ENCODE data around the gene GPR139.
A peak's percentile ranks its signal among the peaks of the same experiment; 100 is the strongest.

The GPR139 gene

GRCh38 chr16:20073203-20074098, at the start of gene GPR139:
Gene GPR139, minus strand, starts transcription at chr16:20073890. Its CDS starts 274 bp downstream, at chr16:20073616.
- peak in 5 of 51 donors; percentile 5 to 38 (median 14) for DNase-seq

GRCh38 chr16:20122011-20122410, 48.3 kb upstream of the GPR139 start:
- DNase-seq = no peak

- peak in 14 of 51 donors; percentile 0 to 50 (median 14) for DNase-seq
Measured at GRCh38 chr16:20114356-20114755, 40.7 kb upstream of the GPR139 start.

GRCh38 chr16:20111143-20111542, 37.5 kb upstream of the GPR139 start:
- no peak for DNase-seq

GRCh38 chr16:20107083-20107482, 33.4 kb upstream of the GPR139 start:
- no peak for DNase-seq

- no peak for DNase-seq
Measured at GRCh38 chr16:20104563-20105183, 31.0 kb upstream of the GPR139 start.

- DNase-seq = no peak
Measured at GRCh38 chr16:20102521-20102920, 28.8 kb upstream of the GPR139 start.

- DNase-seq = no peak
Measured at GRCh38 chr16:20102021-20102420, 28.3 kb upstream of the GPR139 start.

GRCh38 chr16:20099375-20099774, 25.7 kb upstream of the GPR139 start:
- no peak for DNase-seq

- no peak for DNase-seq
Measured at GRCh38 chr16:20094157-20094556, 20.5 kb upstream of the GPR139 start.

- DNase-seq = no peak
Measured at GRCh38 chr16:20089246-20089965, 15.7 kb upstream of the GPR139 start.

- DNase-seq = no peak
Measured at GRCh38 chr16:20084624-20085226, 11.0 kb upstream of the GPR139 start.

GRCh38 chr16:20079106-20079505, 5.4 kb upstream of the GPR139 start:
- no peak for DNase-seq

- DNase-seq = no peak
Measured at GRCh38 chr16:20075243-20075642, 1.6 kb upstream of the GPR139 start.

GRCh38 chr16:20074099-20074991, 655 bp upstream of the GPR139 start:
- peak in 7 of 51 donors; percentile 2 to 38 (median 12) for DNase-seq

GRCh38 chr16:20072874-20073202, 852 bp downstream of the GPR139 start:
- DNase-seq = no peak

GRCh38 chr16:20072146-20072873, 1.4 kb downstream of the GPR139 start:
- no peak for DNase-seq

GRCh38 chr16:20064931-20065330, 8.8 kb downstream of the GPR139 start:
- no peak for DNase-seq

- DNase-seq = no peak
Measured at GRCh38 chr16:20064520-20064919, 9.2 kb downstream of the GPR139 start.

GRCh38 chr16:20061132-20061531, 12.6 kb downstream of the GPR139 start:
- DNase-seq = no peak
